GM12892 (cell line): Measurements from ENCODE around the gene PICALM.

Experiments
- POLR2A ChIP-seq: IDR thresholded peaks from 2 replicates; pipeline ENCODE4 v1.6.1; 2011; ENCODE audit warnings: low read depth, low read length, control low read depth
- TAF1 ChIP-seq: IDR thresholded peaks from 2 replicates; pipeline ENCODE4 v1.6.1; 2011; ENCODE audit warnings: low read depth, mild to moderate bottlenecking, control low read depth, low read length, borderline replicate concordance

DNA sequence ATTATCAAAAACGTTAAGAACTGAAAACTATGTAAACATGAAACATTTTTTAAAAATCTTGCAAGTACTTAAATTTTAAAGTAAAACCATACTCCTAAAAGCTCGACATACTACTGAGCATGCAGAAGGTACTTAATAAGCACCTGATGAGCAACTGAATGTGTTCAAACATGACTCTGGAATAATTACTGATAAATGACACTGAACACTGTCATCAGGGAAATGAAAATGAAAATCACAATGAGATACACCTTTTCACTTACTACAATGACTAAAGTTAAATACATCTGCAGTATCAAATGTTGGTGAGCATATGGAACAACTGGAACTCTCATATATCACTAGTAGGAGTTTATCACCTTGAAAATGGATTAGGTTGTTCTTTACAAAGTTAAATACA is 65.2 kb downstream of the PICALM start:
- TF ChIP-seq TAF1 (no peak), POLR2A (no peak)
